ENCODE data around the gene PUS1. TPM values are rescaled to one million over a fixed set of nuclear protein-coding genes. Genes with fewer than 3 reads are reported as not detected.

PUS1 gene
- total RNA-seq, 1 donor from 2014 or later, result 22.9 TPM

DNA sequence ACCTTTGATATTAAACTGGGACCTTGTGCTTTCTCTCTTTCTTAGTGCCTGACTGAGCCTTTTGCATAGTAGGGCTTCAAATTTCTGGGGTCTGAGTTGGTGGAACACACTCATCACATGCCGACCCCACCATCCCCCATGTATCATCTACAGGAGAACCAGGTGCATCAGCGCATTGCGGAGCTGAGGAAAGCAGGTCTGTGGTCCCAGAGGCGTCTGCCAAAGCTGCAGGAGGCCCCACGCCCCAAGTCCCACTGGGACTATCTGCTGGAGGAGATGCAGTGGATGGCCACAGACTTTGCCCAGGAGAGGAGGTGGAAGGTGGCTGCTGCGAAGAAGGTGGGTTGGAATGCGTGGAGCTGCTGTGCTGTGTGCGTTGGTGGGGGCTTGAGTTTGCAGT, 58.5 kb downstream of the PUS1 start:
- TF ChIP-seq, protein P1, sequence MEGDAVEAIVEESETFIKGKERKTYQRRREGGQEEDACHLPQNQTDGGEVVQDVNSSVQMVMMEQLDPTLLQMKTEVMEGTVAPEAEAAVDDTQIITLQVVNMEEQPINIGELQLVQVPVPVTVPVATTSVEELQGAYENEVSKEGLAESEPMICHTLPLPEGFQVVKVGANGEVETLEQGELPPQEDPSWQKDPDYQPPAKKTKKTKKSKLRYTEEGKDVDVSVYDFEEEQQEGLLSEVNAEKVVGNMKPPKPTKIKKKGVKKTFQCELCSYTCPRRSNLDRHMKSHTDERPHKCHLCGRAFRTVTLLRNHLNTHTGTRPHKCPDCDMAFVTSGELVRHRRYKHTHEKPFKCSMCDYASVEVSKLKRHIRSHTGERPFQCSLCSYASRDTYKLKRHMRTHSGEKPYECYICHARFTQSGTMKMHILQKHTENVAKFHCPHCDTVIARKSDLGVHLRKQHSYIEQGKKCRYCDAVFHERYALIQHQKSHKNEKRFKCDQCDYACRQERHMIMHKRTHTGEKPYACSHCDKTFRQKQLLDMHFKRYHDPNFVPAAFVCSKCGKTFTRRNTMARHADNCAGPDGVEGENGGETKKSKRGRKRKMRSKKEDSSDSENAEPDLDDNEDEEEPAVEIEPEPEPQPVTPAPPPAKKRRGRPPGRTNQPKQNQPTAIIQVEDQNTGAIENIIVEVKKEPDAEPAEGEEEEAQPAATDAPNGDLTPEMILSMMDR (IDR thresholded peaks at IDR 0.05; ENCODE audit: insufficient read depth, low read length, severe bottlenecking), result no peak
- peaks cover 21% of the 10 kb centered on the region for H3K36me3 ChIP-seq (ENCODE audit: control insufficient read depth, insufficient read depth, low read length)

DNA sequence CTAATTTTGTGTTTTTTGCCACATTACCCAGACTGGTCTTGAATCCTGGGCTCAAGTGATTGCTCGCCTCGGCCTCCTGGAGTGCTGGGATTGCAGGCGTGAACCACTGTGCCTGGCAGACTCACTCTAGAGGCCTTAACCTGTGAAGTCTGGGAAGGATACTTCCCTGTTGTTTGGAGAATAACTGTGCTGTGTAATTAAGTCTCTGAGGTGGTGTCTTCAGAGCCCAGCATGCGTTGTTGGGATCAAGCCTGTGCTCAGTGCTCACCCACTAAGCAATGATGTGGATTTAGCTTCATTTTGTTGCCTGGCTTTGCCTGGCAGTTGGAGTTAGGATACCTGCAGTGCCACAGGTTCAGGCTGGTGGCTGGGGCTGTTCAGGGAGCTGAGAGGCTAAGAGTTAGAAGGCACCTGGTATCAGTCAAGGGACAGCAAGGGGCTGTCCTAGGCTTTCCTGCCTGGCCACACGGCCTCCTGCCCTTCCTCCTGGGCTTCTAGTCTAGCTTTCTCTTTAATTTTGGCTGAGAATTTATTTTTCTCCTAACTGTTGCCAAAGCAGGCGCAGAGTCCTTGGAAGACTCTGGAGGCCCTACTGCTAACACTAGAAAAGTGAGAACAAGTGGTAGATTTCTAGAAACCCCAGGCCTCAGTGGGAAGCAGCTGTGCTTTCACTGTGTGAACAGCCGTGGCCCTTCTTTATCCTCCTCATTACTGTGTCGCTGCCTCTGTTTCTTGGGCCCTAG, 59.1 kb downstream of the PUS1 start:
- FAIRE-seq (no peak), DNase-seq (ENCODE audit: low read depth) (no peak)
- Histone ChIP-seq H3K4me3 (ENCODE audit: low read depth, low read length) (no peak overlapping the region), H3K36me3 (ENCODE audit: control insufficient read depth, insufficient read depth, low read length) (peaks cover 21% of the 10 kb centered on the region), H3K27me3 (ENCODE audit: control insufficient read depth, insufficient read depth, low read length) (no peaks in the 10 kb centered on the region)
- TF ChIP-seq, protein P1 (IDR thresholded peaks at IDR 0.05; ENCODE audit: insufficient read depth, low read length, severe bottlenecking), result no peak

More for the DNA sequence above, 58.5 kb downstream of the PUS1 start:
- H3K27me3 ChIP-seq (ENCODE audit: control insufficient read depth, insufficient read depth, low read length), result no peaks in the 10 kb centered on the region
- FAIRE-seq, result no peak
- no peak overlapping the region for H3K4me3 ChIP-seq (ENCODE audit: low read depth, low read length)
- DNase-seq (ENCODE audit: low read depth), result no peak

GRCh38 chr12:131989021-131989420, 59.9 kb downstream of the PUS1 start:
- H3K36me3 ChIP-seq (ENCODE audit: control insufficient read depth, insufficient read depth, low read length), result peaks cover 21% of the 10 kb centered on the region
- TF ChIP-seq, protein P1 (IDR thresholded peaks at IDR 0.05; ENCODE audit: insufficient read depth, low read length, severe bottlenecking), result no peak
- DNase-seq (ENCODE audit: low read depth) (no peak), FAIRE-seq (no peak)
- H3K27me3 ChIP-seq (ENCODE audit: control insufficient read depth, insufficient read depth, low read length), result no peaks in the 10 kb centered on the region
- H3K4me3 ChIP-seq (ENCODE audit: low read depth, low read length), result no peak overlapping the region

DNA sequence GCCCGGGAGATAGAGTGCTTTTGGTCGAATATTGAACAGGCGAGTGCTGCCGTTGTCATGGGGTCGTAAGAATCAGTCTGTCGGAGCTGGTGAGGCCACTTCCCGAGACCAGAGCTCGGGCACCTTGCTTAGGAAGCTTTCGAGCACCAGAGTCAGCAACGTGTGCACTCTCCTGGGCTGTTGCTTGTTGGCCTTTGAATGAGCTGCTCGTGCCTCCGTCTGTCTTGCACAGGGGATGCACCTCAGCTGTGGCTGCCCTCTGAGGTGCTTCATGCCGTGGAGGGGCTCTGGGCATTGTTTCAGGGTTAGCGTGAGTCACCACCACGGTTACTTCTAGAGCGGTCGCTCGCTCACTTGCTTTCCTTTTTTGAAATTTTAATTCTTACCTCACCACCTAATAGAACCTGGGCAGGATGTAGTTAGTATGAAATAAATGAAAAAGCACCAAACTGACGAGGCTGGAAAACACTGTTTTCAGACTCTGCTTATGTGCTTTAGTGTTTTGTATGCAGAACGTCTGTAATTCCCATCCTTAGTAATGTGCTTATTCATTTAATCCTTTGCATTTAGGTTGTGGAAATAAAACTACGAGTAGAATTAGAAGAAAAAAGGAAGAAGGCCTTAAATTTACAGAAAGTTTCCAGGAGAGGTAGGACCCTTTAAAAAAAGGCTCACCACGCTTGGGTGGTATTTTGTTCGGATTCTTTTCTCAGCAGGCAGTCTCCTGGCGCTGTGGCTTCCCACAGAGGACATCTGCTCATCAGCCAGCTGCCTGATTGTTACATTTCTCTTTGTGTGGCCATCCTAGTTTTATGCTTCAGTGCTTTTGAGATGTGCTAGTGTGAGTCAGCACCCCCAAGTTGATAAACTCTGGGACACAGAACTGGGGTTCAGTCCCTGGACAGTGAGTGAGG, 61.2 kb downstream of the PUS1 start:
- no peak for FAIRE-seq
- Histone ChIP-seq H3K4me3 (ENCODE audit: low read depth, low read length) (no peak overlapping the region), H3K36me3 (ENCODE audit: control insufficient read depth, insufficient read depth, low read length) (peaks cover 23% of the 10 kb centered on the region), H3K27me3 (ENCODE audit: control insufficient read depth, insufficient read depth, low read length) (no peaks in the 10 kb centered on the region)
- no peak for DNase-seq (ENCODE audit: low read depth)
- TF ChIP-seq, protein P1 (IDR thresholded peaks at IDR 0.05; ENCODE audit: insufficient read depth, low read length, severe bottlenecking), result no peak

GRCh38 chr12:131990980-131991305, 61.9 kb downstream of the PUS1 start:
- FAIRE-seq (no peak), DNase-seq (ENCODE audit: low read depth) (no peak)
- Histone ChIP-seq H3K27me3 (ENCODE audit: control insufficient read depth, insufficient read depth, low read length) (no peaks in the 10 kb centered on the region), H3K36me3 (ENCODE audit: control insufficient read depth, insufficient read depth, low read length) (peaks cover 22% of the 10 kb centered on the region), H3K4me3 (ENCODE audit: low read depth, low read length) (no peak overlapping the region)
- TF ChIP-seq, protein P1 (IDR thresholded peaks at IDR 0.05; ENCODE audit: insufficient read depth, low read length, severe bottlenecking), result no peak
